Mucosa of descending colon (tissue), 3 donors: ENCODE data around the gene PPP2R3B. TPM values are rescaled to one million over a fixed set of nuclear protein-coding genes. Genes with fewer than 3 reads are reported as not detected.
A peak's percentile ranks its signal among the peaks of the same experiment; 100 is the strongest.
"Not testable (repeated sequence)": the region's sequence is repeated elsewhere in the genome, so short reads cannot be mapped to it uniquely, and the experiment has no call there.

ENCODE experiments used
- ATAC-seq: fragments of 200-7000 bp; cut with Tn5 transposase; one replicate; pipeline ENCODE4 v1.9.1; 2020; ENCODE audit warnings: mild to moderate bottlenecking, moderate library complexity
- DNase-seq, 3 donors: peaks; one replicate each; pipeline ENCODE4 v3.0.0-alpha.2; 2020
- H3K36me3 ChIP-seq: fragments of 200-600 bp; one replicate; pipeline ENCODE4 v1.8.0; 2021; ENCODE audit warnings: low read depth, mild to moderate bottlenecking
- H3K4me1 ChIP-seq: fragments of 200-600 bp; one replicate; pipeline ENCODE4 v1.8.0; 2021; ENCODE audit warnings: low read depth, mild to moderate bottlenecking
- H3K4me3 ChIP-seq: fragments of 200-600 bp; one replicate; pipeline ENCODE4 v1.8.0; 2021; ENCODE audit warnings: mild to moderate bottlenecking
- H3K9me3 ChIP-seq: fragments of 200-600 bp; one replicate; pipeline ENCODE4 v1.8.0; 2021; ENCODE audit warnings: mild to moderate bottlenecking
- intact Hi-C, 2 donors: fragments of 100-400 bp; cut with DNase I in 1 of 2; cut with micrococcal nuclease in 1 of 2; formaldehyde crosslinking; loops; one replicate each; pipeline versions ENCODE4 v1.11.0 to v1.11.1; 2022; cut with DNase I, micrococcal nuclease
- long read RNA-seq, 2 donors: library from polyadenylated mRNA; unstranded; transcript quantifications; one replicate each; pipeline ENCODE4 v2.0.0, GENCODE V29; 2019 to 2021
- total RNA-seq, 3 donors: library from RNA; stranded (reverse); fragmentation: NEBNext Ultra II Directional in 2 of 3; extraction: Animal tissue kit (Norgen Biotek cat#: 25700) in 2 of 3; gene quantifications; one replicate each; pipeline versions ENCODE4 v1.2.1 to v1.2.4, GENCODE V29; 2021 to 2023
- TF ChIP-seq, protein P1 (sequence below): fragments of 200-600 bp; IDR thresholded peaks from one replicate; pipeline ENCODE4 v1.8.0; 2022; ENCODE audit warnings: antibody characterized with exemption, mild to moderate bottlenecking
- donor health status: DM: no; HTN: no; CAD: no; lungs with moderate emphysema.
- donor health status: DM: no; HTN: no; CAD: no.
- donor health status: DM: no; HTN: yes; CAD: no.

Gene PPP2R3B, protein sequence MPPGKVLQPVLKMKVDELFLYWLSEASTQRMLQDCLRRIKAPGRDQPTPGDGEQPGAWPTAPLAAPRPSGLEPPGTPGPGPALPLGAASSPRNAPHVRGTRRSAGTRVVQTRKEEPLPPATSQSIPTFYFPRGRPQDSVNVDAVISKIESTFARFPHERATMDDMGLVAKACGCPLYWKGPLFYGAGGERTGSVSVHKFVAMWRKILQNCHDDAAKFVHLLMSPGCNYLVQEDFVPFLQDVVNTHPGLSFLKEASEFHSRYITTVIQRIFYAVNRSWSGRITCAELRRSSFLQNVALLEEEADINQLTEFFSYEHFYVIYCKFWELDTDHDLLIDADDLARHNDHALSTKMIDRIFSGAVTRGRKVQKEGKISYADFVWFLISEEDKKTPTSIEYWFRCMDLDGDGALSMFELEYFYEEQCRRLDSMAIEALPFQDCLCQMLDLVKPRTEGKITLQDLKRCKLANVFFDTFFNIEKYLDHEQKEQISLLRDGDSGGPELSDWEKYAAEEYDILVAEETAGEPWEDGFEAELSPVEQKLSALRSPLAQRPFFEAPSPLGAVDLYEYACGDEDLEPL
- total RNA-seq: 10 to 100 TPM in 2 of 3 donors, 1 to 10 TPM in 1; 9.2 to 11.6 (median 11.2) TPM
- long read RNA-seq, donor 1, transcript PPP2R3B-202 (13 exons, 2,151 nt): major isoform, 8 of 31 reads
- long read RNA-seq, donor 1, partial matches to known transcripts: 0 of 31 reads
- long read RNA-seq, donor 1, other reads (novel, unspliced or antisense): 22 of 31 reads
- long read RNA-seq, donor 2: 0 reads

DNA sequence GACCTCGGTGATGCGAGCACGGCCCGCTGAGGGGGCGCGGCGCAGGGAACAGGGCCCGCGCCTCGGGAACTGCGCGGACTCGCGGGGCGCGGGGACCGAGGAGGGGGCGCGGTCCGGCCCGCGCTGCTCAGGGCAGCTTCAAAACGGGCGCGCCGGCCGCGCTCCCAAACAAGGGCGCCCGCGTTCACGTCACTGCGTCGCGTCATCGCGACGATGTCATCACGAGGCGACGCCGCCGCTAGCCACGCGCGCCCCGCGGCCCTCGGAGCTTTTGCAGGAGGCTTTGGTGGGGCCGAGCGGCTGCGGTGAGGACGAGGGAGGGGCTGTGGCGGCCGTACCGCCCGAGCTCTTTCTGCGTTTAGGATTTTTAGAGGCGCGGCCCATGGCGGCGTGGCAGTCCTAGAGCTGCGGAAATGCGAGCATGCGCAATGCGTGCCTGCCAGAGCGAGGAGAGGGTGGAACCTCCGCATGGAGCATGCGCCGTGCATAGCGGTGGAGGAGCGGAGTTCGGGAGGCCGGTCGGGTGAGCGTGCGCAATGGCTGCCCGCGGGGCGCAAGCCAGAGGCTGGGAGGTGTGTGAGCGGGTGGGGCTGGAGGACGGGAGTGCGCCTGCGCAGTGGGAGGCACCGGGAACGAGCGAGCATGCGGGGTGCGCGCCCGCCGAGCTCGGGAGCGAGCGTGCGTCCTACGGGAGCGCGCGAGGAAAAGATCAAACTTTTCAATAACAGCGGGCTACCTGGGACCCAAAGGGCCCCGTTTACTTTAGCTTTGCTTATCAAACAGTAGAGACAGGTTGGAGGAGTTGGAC lies at the start of gene PPP2R3B:
PPP2R3B (minus strand) TSS at position 140 of the 808 bp plus-strand sequence. CDS start 216 bp downstream, outside the sequence.
- ATAC-seq: peak; percentile 100
- Histone ChIP-seq H3K4me3 (peak within 1 kb of the TSS; percentile 66), H3K4me1 (no peaks in the 10 kb centered on the region), H3K9me3 (no peaks in the 10 kb centered on the region), H3K36me3 (peaks cover 4% of the 10 kb centered on the region)
- intact Hi-C loops: no loop called here
- DNase-seq: peak; percentile 95 to 100 (median 99)
- TF ChIP-seq, protein P1, sequence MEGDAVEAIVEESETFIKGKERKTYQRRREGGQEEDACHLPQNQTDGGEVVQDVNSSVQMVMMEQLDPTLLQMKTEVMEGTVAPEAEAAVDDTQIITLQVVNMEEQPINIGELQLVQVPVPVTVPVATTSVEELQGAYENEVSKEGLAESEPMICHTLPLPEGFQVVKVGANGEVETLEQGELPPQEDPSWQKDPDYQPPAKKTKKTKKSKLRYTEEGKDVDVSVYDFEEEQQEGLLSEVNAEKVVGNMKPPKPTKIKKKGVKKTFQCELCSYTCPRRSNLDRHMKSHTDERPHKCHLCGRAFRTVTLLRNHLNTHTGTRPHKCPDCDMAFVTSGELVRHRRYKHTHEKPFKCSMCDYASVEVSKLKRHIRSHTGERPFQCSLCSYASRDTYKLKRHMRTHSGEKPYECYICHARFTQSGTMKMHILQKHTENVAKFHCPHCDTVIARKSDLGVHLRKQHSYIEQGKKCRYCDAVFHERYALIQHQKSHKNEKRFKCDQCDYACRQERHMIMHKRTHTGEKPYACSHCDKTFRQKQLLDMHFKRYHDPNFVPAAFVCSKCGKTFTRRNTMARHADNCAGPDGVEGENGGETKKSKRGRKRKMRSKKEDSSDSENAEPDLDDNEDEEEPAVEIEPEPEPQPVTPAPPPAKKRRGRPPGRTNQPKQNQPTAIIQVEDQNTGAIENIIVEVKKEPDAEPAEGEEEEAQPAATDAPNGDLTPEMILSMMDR: no peak

DNA sequence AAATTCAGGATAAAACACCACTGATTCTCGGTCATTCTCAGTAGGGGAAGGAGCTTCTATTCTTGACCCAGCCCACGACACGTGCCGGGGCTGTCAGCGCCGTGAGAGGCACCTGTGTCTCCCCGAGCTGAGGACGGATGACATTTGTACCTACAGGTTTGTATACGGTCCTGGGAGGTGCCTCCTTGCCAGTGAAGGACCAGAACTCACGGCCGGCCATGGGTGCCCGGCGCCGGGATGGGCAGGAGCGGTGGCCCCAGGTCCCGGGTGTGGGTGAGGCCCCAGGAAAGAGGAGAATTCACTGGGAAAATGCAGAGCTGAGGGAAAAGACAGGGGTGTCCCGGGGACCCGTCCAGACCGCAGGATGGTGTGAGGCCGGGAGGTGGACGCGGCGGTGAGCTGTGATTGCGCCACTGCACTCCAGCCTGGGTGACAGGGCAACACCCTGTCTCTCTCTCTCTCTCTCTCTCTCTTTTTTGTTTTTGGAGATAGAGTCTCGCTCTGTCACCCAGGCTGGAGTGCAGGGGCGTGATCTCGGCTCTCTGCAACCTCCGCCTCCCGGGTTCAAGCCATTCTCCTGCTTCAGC lies 48.9 kb upstream of the PPP2R3B start:
- ATAC-seq (no peak), DNase-seq (peak in 1 of 3 donors; percentile 10)
- no peaks in the 10 kb centered on the region for H3K9me3 ChIP-seq
- no peak overlapping the region for H3K4me3 ChIP-seq
- no peaks in the 10 kb centered on the region for H3K36me3 ChIP-seq
- TF ChIP-seq, protein P1: no peak
- no peaks in the 10 kb centered on the region for H3K4me1 ChIP-seq
- intact Hi-C loops: no loop called here

DNA sequence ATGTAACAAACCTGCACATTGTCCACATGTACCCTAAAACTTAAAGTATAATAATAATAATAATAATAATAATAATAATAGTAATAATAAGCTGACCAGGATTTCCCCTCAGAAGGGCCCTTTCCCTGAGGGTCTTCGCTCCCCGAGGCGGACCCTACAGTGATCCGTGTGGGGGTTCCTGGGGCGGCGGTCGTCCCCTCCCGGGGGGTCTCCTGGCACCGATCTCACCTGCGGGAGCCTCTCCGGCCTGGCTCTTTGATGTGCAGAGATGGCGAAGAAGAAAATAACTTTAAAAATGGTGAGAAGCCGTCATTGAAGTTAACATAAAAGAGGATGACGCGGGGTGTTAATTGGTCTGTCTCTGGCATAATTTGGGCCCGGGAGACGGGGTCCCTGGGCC lies 48.2 kb upstream of the PPP2R3B start:
- DNase-seq: peak in 1 of 3 donors; percentile 2
- Histone ChIP-seq H3K9me3 (no peaks in the 10 kb centered on the region), H3K4me3 (no peak overlapping the region), H3K36me3 (no peaks in the 10 kb centered on the region), H3K4me1 (no peaks in the 10 kb centered on the region)
- TF ChIP-seq, protein P1: no peak
- no peak for ATAC-seq
- intact Hi-C loops: no loop called here

DNA sequence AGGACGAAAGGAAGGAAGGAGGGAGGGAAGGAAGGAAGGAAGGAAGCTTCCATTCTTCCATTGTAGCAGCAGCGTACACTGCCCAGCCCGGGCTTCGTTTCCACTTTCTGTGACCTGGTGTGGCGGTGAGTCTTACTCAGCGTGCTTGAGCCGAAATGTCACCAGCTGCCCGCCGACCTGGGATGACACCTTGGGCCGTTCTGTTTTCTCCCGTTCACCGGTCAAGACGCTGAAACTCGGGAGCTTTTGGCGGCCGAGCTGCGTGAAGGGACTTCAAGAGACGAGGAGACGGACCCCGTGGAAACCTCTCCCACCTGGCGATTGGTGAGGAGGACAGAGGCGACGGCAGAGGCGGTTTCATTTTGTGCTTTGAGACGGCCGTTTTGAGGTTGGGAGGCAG lies 47.1 kb upstream of the PPP2R3B start:
- TF ChIP-seq, protein P1: no peak
- no peak overlapping the region for H3K4me3 ChIP-seq
- intact Hi-C loops: no loop called here
- no peaks in the 10 kb centered on the region for H3K36me3 ChIP-seq
- DNase-seq (peak in 1 of 3 donors; percentile 10), ATAC-seq (no peak)
- H3K4me1 ChIP-seq: no peaks in the 10 kb centered on the region
- no peaks in the 10 kb centered on the region for H3K9me3 ChIP-seq

DNA sequence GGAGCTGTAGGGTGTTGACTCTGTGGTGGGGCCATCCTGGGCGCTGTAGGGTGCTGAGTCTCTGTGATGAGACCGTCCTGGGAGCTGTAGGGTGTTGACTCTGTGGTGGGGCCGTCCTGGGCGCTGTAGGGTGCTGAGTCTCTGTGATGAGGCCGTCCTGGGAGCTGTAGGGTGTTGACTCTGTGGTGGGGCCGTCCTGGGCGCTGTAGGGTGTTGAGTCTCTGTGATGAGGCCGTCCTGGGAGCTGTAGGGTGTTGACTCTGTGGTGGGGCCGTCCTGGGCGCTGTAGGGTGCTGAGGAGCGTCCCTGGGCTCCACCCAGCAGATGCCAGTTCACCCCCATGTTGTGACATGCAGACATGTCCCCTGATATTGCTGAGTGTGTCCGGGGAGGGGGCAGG lies 46.0 kb upstream of the PPP2R3B start:
- peak in 1 of 3 donors; percentile 11 for DNase-seq
- ATAC-seq, H3K36me3 ChIP-seq, H3K4me1 ChIP-seq, H3K4me3 ChIP-seq, H3K9me3 ChIP-seq, intact Hi-C loops: not testable (repeated sequence)
